BLaER1 treated with 17β-estradiol and CSF1 and Interleukin-3, amounts not matched to agents 10 nM and 100 nM (cell line): Measurements from ENCODE around the gene KRT76.

Experiments used
- H3K27ac ChIP-seq, 11 experiments: shearing (Covaris generic); formaldehyde crosslinking; 2 replicates each; pipeline ENCODE4 v1.8.1; 2022
- H3K27me3 ChIP-seq, 11 experiments: shearing (Covaris generic); formaldehyde crosslinking; 2 replicates each; pipeline ENCODE4 v1.8.1; 2022
- H3K36me3 ChIP-seq, 11 experiments: shearing (Covaris generic); formaldehyde crosslinking; 2 replicates each; pipeline ENCODE4 v1.8.1; 2022
- H3K4me1 ChIP-seq, 10 experiments: shearing (Covaris generic); formaldehyde crosslinking; 2 replicates each; pipeline ENCODE4 v1.8.1; 2022
- H3K4me2 ChIP-seq, 11 experiments: shearing (Covaris generic); formaldehyde crosslinking; 2 replicates each; pipeline ENCODE4 v1.8.1; 2022
- H3K4me3 ChIP-seq, 10 experiments: shearing (Covaris generic); formaldehyde crosslinking; 2 replicates each; pipeline ENCODE4 v1.8.1; 2022
- H3K9ac ChIP-seq, 11 experiments: shearing (Covaris generic); formaldehyde crosslinking; 2 replicates each; pipeline ENCODE4 v1.8.1; 2022
- H3K9me3 ChIP-seq, 11 experiments: shearing (Covaris generic); formaldehyde crosslinking; replicated peaks in 1 of 11; 2 replicates each; pipeline ENCODE4 v1.8.1; 2022
- H4K20me1 ChIP-seq, 11 experiments: shearing (Covaris generic); formaldehyde crosslinking; 2 replicates each; pipeline ENCODE4 v1.8.1; 2022
- Cebpa-rat ChIP-seq, 11 experiments: shearing (Covaris generic); IDR thresholded peaks; 2 replicates each; pipeline ENCODE4 v1.8.1; 2022

Gene KRT76

GRCh38 chr12:52807544-52808470 is 30.7 kb upstream of the KRT76 start:
- H4K20me1 ChIP-seq = no peaks in the 10 kb centered on the region; a peak in 1 of 22 replicates
- no peak overlapping the region for H3K4me2 ChIP-seq
- TF ChIP-seq Cebpa-rat (IDR thresholded peaks at IDR 0.05) = no peak
- no peak overlapping the region for H3K27ac ChIP-seq
- no peaks in the 10 kb centered on the region for H3K9me3 ChIP-seq
- H3K4me3 ChIP-seq = no peak overlapping the region
- peaks cover 0 to 13% (median 2%) of the 10 kb centered on the region in 10 experiments; a peak in 7 of 20 replicates for H3K4me1 ChIP-seq
- H3K27me3 ChIP-seq = no peaks in the 10 kb centered on the region
- H3K36me3 ChIP-seq = no peaks in the 10 kb centered on the region
- H3K9ac ChIP-seq = no peak overlapping the region

GRCh38 chr12:52806821-52807543 is 29.8 kb upstream of the KRT76 start:
- H4K20me1 ChIP-seq = no peaks in the 10 kb centered on the region; a peak in 1 of 22 replicates
- H3K9ac ChIP-seq = no peak overlapping the region
- H3K9me3 ChIP-seq = no peaks in the 10 kb centered on the region
- no peak overlapping the region for H3K27ac ChIP-seq
- peaks cover 0 to 9% (median 2%) of the 10 kb centered on the region in 10 experiments; a peak in 5 of 20 replicates for H3K4me1 ChIP-seq
- no peak overlapping the region for H3K4me3 ChIP-seq
- no peaks in the 10 kb centered on the region for H3K27me3 ChIP-seq
- no peak for TF ChIP-seq Cebpa-rat (IDR thresholded peaks at IDR 0.05)
- H3K36me3 ChIP-seq = no peaks in the 10 kb centered on the region
- H3K4me2 ChIP-seq = no peak overlapping the region

GRCh38 chr12:52806169-52806811 is 29.1 kb upstream of the KRT76 start:
- H3K27me3 ChIP-seq = no peaks in the 10 kb centered on the region
- H3K9ac ChIP-seq = no peak overlapping the region
- H4K20me1 ChIP-seq = no peaks in the 10 kb centered on the region; a peak in 1 of 22 replicates
- no peak for TF ChIP-seq Cebpa-rat (IDR thresholded peaks at IDR 0.05)
- H3K36me3 ChIP-seq = no peaks in the 10 kb centered on the region
- H3K27ac ChIP-seq = no peak overlapping the region
- H3K4me2 ChIP-seq = no peak overlapping the region
- H3K9me3 ChIP-seq = no peaks in the 10 kb centered on the region
- peaks cover 0 to 9% (median 2%) of the 10 kb centered on the region in 10 experiments; a peak in 5 of 20 replicates for H3K4me1 ChIP-seq
- H3K4me3 ChIP-seq = no peak overlapping the region

GRCh38 chr12:52805739-52806138 is 28.6 kb upstream of the KRT76 start:
- H3K4me3 ChIP-seq = no peak overlapping the region
- TF ChIP-seq Cebpa-rat (IDR thresholded peaks at IDR 0.05) = no peak
- H3K36me3 ChIP-seq = no peaks in the 10 kb centered on the region
- peaks cover 0 to 9% (median 2%) of the 10 kb centered on the region in 10 experiments; a peak in 5 of 20 replicates for H3K4me1 ChIP-seq
- H3K9ac ChIP-seq = no peak overlapping the region
- no peak overlapping the region for H3K27ac ChIP-seq
- no peaks in the 10 kb centered on the region; a peak in 1 of 22 replicates for H4K20me1 ChIP-seq
- no peak overlapping the region; a peak in 1 of 22 replicates for H3K4me2 ChIP-seq
- H3K9me3 ChIP-seq = no peaks in the 10 kb centered on the region
- no peaks in the 10 kb centered on the region for H3K27me3 ChIP-seq

GRCh38 chr12:52805000-52805399 is 27.9 kb upstream of the KRT76 start:
- TF ChIP-seq Cebpa-rat (IDR thresholded peaks at IDR 0.05) = no peak
- no peak overlapping the region for H3K9ac ChIP-seq

GRCh38 chr12:52802442-52802841 is 25.3 kb upstream of the KRT76 start:
- no peaks in the 10 kb centered on the region for H3K9me3 ChIP-seq
- no peak overlapping the region for H3K4me3 ChIP-seq
- H4K20me1 ChIP-seq = no peaks in the 10 kb centered on the region
- no peak overlapping the region for H3K27ac ChIP-seq
- H3K9ac ChIP-seq = no peak overlapping the region
- H3K36me3 ChIP-seq = no peaks in the 10 kb centered on the region
- peaks cover 0 to 9% (median 2%) of the 10 kb centered on the region in 10 experiments; a peak in 5 of 20 replicates for H3K4me1 ChIP-seq
- no peak overlapping the region for H3K4me2 ChIP-seq
- no peaks in the 10 kb centered on the region for H3K27me3 ChIP-seq
- no peak for TF ChIP-seq Cebpa-rat (IDR thresholded peaks at IDR 0.05)

More at GRCh38 chr12:52805000-52805399, 27.9 kb upstream of the KRT76 start:
- H3K9me3 ChIP-seq = no peaks in the 10 kb centered on the region
- no peaks in the 10 kb centered on the region; a peak in 1 of 22 replicates for H4K20me1 ChIP-seq
- H3K27ac ChIP-seq = no peak overlapping the region
- H3K27me3 ChIP-seq = no peaks in the 10 kb centered on the region
- H3K36me3 ChIP-seq = no peaks in the 10 kb centered on the region
- peak overlapping the region in 2 of 11 experiments; percentile 18 to 26; a peak in 6 of 22 replicates for H3K4me2 ChIP-seq
- H3K4me1 ChIP-seq = peaks cover 0 to 9% (median 2%) of the 10 kb centered on the region in 10 experiments; a peak in 5 of 20 replicates
- H3K4me3 ChIP-seq = no peak overlapping the region

GRCh38 chr12:52801773-52802172 is 24.6 kb upstream of the KRT76 start:
- Histone ChIP-seq H3K36me3 (no peaks in the 10 kb centered on the region), H3K4me1 (peaks cover 0 to 9% (median 2%) of the 10 kb centered on the region in 10 experiments; a peak in 5 of 20 replicates), H3K9me3 (no peaks in the 10 kb centered on the region), H3K27ac (no peak overlapping the region), H3K9ac (no peak overlapping the region), H3K4me3 (no peak overlapping the region), H3K4me2 (no peak overlapping the region), H3K27me3 (no peaks in the 10 kb centered on the region), H4K20me1 (no peaks in the 10 kb centered on the region)
- TF ChIP-seq Cebpa-rat (IDR thresholded peaks at IDR 0.05) = no peak

- no peak for TF ChIP-seq Cebpa-rat (IDR thresholded peaks at IDR 0.05)
- H3K9ac ChIP-seq = no peak overlapping the region
- H3K36me3 ChIP-seq = no peaks in the 10 kb centered on the region
- H3K4me2 ChIP-seq = no peak overlapping the region
- no peaks in the 10 kb centered on the region for H3K9me3 ChIP-seq
- no peak overlapping the region for H3K27ac ChIP-seq
- no peak overlapping the region for H3K4me3 ChIP-seq
- no peaks in the 10 kb centered on the region for H3K27me3 ChIP-seq
- peaks cover 0 to 6% (median 1%) of the 10 kb centered on the region in 10 experiments; a peak in 5 of 20 replicates for H3K4me1 ChIP-seq
- H4K20me1 ChIP-seq = no peaks in the 10 kb centered on the region
These were observed 23.2 kb upstream of the KRT76 start for GRCh38 chr12:52800259-52800917.
